DOHH2 (cell line): ENCODE results near the gene FGD4.

Experiments used
- CTCF ChIP-seq: fragments of 200-600 bp; sonication (generic); IDR thresholded peaks from one replicate; pipeline ENCODE4 v1.5.1; 2014; ENCODE audit warnings: antibody characterized with exemption, mild to moderate bottlenecking, low read depth, low read length; ENCODE audit not compliant: poor library complexity, severe bottlenecking
- EZH2phosphoT487 ChIP-seq: fragments of 200-600 bp; sonication (generic); IDR thresholded peaks from 2 replicates; pipeline ENCODE4 v1.6.1; 2017; ENCODE audit warnings: borderline replicate concordance, mild to moderate bottlenecking, antibody characterized with exemption, low read length, moderate library complexity, mixed read lengths

GRCh38 chr12:32435921-32436705, 36.8 kb downstream of the FGD4 start:
- TF ChIP-seq CTCF (no peak), EZH2phosphoT487 (no peak)
